GM10266 (cell line): ENCODE measurements around the gene RABEP1.
"Not testable (repeated sequence)": the region's sequence is repeated elsewhere in the genome, so short reads cannot be mapped to it uniquely, and the experiment has no call there.

Source experiments
- DNase-seq: peaks from one replicate; pipeline ENCODE4 v3.0.0; 2012; ENCODE audit errors: extremely low spot score
- CTCF ChIP-seq: IDR thresholded peaks from 2 replicates; pipeline ENCODE4 v1.5.1; 2012; ENCODE audit warnings: mild to moderate bottlenecking, low read depth; ENCODE audit not compliant: control insufficient read depth, insufficient read depth; ENCODE audit errors: missing control alignments

RABEP1 gene

GRCh38 chr17:5422505-5422904 lies 140.4 kb downstream of the RABEP1 start:
- DNase-seq: no peak
- no peak for TF ChIP-seq CTCF

- TF ChIP-seq CTCF: no peak
Measured at GRCh38 chr17:5424909-5425308, 142.8 kb downstream of the RABEP1 start.

GRCh38 chr17:5425826-5426225 lies 143.7 kb downstream of the RABEP1 start:
- DNase-seq: no peak
- no peak for TF ChIP-seq CTCF

More at GRCh38 chr17:5424909-5425308, 142.8 kb downstream of the RABEP1 start:
- no peak for DNase-seq

GRCh38 chr17:5429191-5429887 lies 147.3 kb downstream of the RABEP1 start:
- no peak for TF ChIP-seq CTCF
- DNase-seq: no peak

GRCh38 chr17:5430413-5430999 lies 148.4 kb downstream of the RABEP1 start:
- no peak for TF ChIP-seq CTCF
- no peak for DNase-seq

- DNase-seq: not testable (repeated sequence)
Measured at GRCh38 chr17:5431234-5431633, 149.2 kb downstream of the RABEP1 start.

GRCh38 chr17:5431949-5432556 lies 150.0 kb downstream of the RABEP1 start:
- no peak for TF ChIP-seq CTCF

More at GRCh38 chr17:5431949-5432556, 150.0 kb downstream of the RABEP1 start:
- no peak for DNase-seq
